ENCODE data around the gene SERPINB6.
"Not testable (repeated sequence)": the region's sequence is repeated elsewhere in the genome, so short reads cannot be mapped to it uniquely, and the experiment has no call there.

DNA sequence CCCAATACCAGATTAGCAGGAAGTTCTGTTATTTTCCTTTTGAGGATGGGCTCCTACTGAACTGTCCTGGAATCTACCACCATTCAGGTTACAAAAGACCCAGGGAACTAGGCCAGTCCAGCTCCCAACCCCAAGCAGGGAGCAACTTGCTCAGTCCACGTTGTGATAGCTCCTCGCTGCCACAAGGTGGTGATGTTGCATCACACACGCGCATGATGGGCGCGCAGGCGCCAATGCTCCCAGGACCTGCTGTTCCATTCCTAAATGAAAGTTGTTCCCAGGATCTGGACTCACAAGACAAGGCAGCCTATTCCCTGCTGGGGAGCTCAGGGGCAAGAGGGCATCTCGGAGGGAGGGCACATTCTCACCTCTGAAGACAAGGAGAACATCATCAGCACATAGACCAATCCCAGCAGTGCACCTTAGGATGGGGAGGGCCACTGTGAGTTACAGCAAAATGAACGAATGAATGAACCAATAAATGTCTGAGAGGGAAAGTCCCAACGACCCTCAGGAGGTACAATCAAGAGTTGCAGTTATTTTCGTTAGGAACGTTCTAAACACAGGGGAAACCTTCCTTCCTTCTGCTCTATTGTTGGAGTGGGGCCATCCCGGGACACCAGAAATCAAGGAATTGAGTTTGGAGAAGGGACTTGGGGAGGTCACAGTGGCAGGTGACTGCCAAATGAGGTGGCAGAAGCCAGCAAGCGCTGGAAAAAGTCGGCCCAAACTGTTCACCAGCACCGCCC, 27.1 kb upstream of the SERPINB6 start:
- TF ChIP-seq SIN3A (IDR thresholded peaks at IDR 0.05; ENCODE audit: borderline replicate concordance, low read depth, low read length); POLR2AphosphoS5 (IDR thresholded peaks at IDR 0.05; ENCODE audit: low read depth, low read length): not testable (repeated sequence)
- TF ChIP-seq, protein P1, sequence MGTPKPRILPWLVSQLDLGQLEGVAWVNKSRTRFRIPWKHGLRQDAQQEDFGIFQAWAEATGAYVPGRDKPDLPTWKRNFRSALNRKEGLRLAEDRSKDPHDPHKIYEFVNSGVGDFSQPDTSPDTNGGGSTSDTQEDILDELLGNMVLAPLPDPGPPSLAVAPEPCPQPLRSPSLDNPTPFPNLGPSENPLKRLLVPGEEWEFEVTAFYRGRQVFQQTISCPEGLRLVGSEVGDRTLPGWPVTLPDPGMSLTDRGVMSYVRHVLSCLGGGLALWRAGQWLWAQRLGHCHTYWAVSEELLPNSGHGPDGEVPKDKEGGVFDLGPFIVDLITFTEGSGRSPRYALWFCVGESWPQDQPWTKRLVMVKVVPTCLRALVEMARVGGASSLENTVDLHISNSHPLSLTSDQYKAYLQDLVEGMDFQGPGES (IDR thresholded peaks at IDR 0.05; ENCODE audit: low read depth, low read length): not testable (repeated sequence)
- TF ChIP-seq SMC3 (IDR thresholded peaks at IDR 0.05; ENCODE audit: low read depth, low read length): peak; percentile 55
- TF ChIP-seq, protein P2, sequence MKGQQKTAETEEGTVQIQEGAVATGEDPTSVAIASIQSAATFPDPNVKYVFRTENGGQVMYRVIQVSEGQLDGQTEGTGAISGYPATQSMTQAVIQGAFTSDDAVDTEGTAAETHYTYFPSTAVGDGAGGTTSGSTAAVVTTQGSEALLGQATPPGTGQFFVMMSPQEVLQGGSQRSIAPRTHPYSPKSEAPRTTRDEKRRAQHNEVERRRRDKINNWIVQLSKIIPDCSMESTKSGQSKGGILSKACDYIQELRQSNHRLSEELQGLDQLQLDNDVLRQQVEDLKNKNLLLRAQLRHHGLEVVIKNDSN (IDR thresholded peaks at IDR 0.05; ENCODE audit: borderline replicate concordance, low read depth): not testable (repeated sequence)

Measured in SK-N-SH (cell line).